CD8-positive, alpha-beta memory T cell (primary cell): ENCODE results near the gene ZSWIM4. TPM values are rescaled to one million over a fixed set of nuclear protein-coding genes. Genes with fewer than 3 reads are reported as not detected.

Source experiments
- CTCF ChIA-PET: fragments of 350-600 bp; sonication (Branson Sonifier 250); formaldehyde crosslinking; loops from one replicate; lab custom pipeline; 2021; ENCODE audit warnings: antibody characterized with exemption; lab: Charles Lee
- POLR2A ChIA-PET: fragments of 350-600 bp; sonication (Branson Sonifier 250); formaldehyde crosslinking; loops from one replicate; lab custom pipeline; 2021; ENCODE audit warnings: antibody characterized with exemption; lab: Charles Lee
- DNase-seq, 5 donors: peaks; one replicate each; pipeline versions ENCODE4 v3.0.0 to v3.0.0-alpha.2; 2020 to 2022; ENCODE audit warnings: mixed read lengths in 1 of 5
- H3K27ac ChIP-seq: one replicate; pipeline ENCODE4 v1.7.0; 2013; ENCODE audit warnings: low read depth, mild to moderate bottlenecking, low read length, moderate library complexity
- H3K27me3 ChIP-seq: 2 replicates; pipeline ENCODE4 v1.7.0; 2013; ENCODE audit warnings: low read length, mild to moderate bottlenecking; ENCODE audit not compliant: insufficient read depth, poor library complexity, severe bottlenecking
- H3K36me3 ChIP-seq: 2 replicates; pipeline ENCODE4 v1.7.0; 2013; ENCODE audit warnings: mild to moderate bottlenecking, low read length, moderate library complexity; ENCODE audit not compliant: insufficient read depth
- H3K4me1 ChIP-seq: 2 replicates; pipeline ENCODE4 v1.7.0; 2013; ENCODE audit warnings: mild to moderate bottlenecking, low read length, moderate library complexity; ENCODE audit not compliant: insufficient read depth
- H3K4me3 ChIP-seq: 2 replicates; pipeline ENCODE4 v1.7.0; 2013; ENCODE audit warnings: mild to moderate bottlenecking, low read length
- H3K9me3 ChIP-seq: 2 replicates; pipeline ENCODE4 v1.7.0; 2013; ENCODE audit warnings: mild to moderate bottlenecking, low read length
- H3K27ac Mint-ChIP-seq, 8 donors: one replicate each; pipeline ENCODE4 v1.8.0; 2020 to 2021; ENCODE audit warnings: mixed read lengths in 8 of 8, mild to moderate bottlenecking in 6 of 8, inconsistent platforms in 3 of 8, moderate library complexity in 3 of 8
- H3K27me3 Mint-ChIP-seq, 2 donors: one replicate each; pipeline ENCODE4 v1.8.0; 2020 to 2021; ENCODE audit warnings: mixed read lengths in 2 of 2, mild to moderate bottlenecking in 1 of 2, moderate library complexity in 1 of 2
- H3K36me3 Mint-ChIP-seq, 3 donors: one replicate each; pipeline ENCODE4 v1.8.0; 2020 to 2021; ENCODE audit warnings: mixed read lengths in 3 of 3, inconsistent platforms in 1 of 3, mild to moderate bottlenecking in 1 of 3
- H3K4me1 Mint-ChIP-seq, 3 donors: one replicate each; pipeline ENCODE4 v1.8.0; 2020 to 2021; ENCODE audit warnings: mixed read lengths in 3 of 3, inconsistent platforms in 1 of 3, mild to moderate bottlenecking in 1 of 3
- H3K4me3 Mint-ChIP-seq, 7 donors: one replicate each; pipeline ENCODE4 v1.8.0; 2020 to 2021; ENCODE audit warnings: mixed read lengths in 7 of 7, mild to moderate bottlenecking in 6 of 7, moderate library complexity in 4 of 7, inconsistent platforms in 2 of 7
- H3K9me3 Mint-ChIP-seq, 5 donors: one replicate each; pipeline ENCODE4 v1.8.0; 2020 to 2022; ENCODE audit warnings: mixed read lengths in 5 of 5, mild to moderate bottlenecking in 3 of 5, moderate library complexity in 2 of 5, inconsistent platforms in 1 of 5
- polyA plus RNA-seq: library from polyadenylated mRNA; unstranded; fragments of 300-500 nt; fragmentation: Illumina TruSeq; gene quantifications from one replicate; pipeline ENCODE4 v1.2.3, GENCODE V29; 2021
- total RNA-seq, 2 experiments: library from RNA; stranded (reverse); gene quantifications; one replicate each; pipeline ENCODE4 v1.2.3, GENCODE V29; 2021

Gene ZSWIM4
- total and polyA plus RNA-seq, 3 experiments from 2014 or later, result 1.6 to 4.8 (median 4.4) TPM

DNA sequence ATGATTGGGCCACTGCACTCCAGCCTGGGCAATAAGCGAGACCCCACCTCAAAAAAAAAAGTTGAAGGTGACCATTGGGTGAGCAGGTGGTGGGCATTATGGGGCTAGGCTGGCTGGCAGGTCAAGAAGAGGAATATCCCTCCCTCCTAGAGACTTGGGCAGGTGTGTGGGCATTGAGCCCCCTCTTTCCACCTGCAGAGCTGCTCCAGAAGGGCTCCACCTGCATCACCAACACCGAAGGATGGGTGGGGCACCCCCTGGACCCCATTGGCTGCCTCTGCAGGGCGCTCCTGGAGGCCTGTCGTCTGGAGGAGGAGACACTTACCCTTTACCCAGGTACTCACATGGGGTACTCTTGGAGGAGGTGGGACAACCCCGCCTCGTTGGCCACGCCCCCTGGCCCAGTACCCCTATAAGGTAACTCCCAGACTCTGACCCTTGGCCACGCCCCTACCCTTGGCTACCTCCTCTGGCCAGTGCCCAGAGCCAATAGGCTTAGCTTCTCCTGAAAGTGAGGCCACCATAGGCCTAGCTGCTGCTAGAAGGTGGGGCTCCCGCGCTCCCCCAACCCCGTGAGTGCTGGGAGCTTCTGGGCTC is 21.9 kb downstream of the ZSWIM4 start:
- Mint-ChIP-seq H3K4me3 (peak overlapping the region in 1 of 7 donors; percentile 23), H3K36me3 (peaks cover 0 to 15% (median 6%) of the 10 kb centered on the region in 3 donors), H3K27me3 (no peaks in the 10 kb centered on the region), H3K27ac (no peak overlapping the region), H3K9me3 (no peaks in the 10 kb centered on the region), H3K4me1 (peaks cover 3 to 9% (median 5%) of the 10 kb centered on the region in 3 donors)
- H3K4me3 ChIP-seq, result no peak overlapping the region
- CTCF ChIA-PET, result interaction anchor here (1.3 kb wide), 1 partner anchor 33 kb away, joined by 4 read pairs; no protein-coding TSS in a partner anchor
- DNase-seq, result peak in 1 of 5 donors; percentile 51
- H3K27me3 ChIP-seq, result no peaks in the 10 kb centered on the region
- no peaks in the 10 kb centered on the region for H3K9me3 ChIP-seq
- no peaks in the 10 kb centered on the region for H3K36me3 ChIP-seq
- peak overlapping the region; percentile 54 for H3K27ac ChIP-seq
- POLR2A ChIA-PET, result interaction anchor here (0.6 to 1.1 kb wide), 3 partner anchors 9 to 30 kb away, joined by 3 read pairs; no protein-coding TSS in a partner anchor
- H3K4me1 ChIP-seq, result no peaks in the 10 kb centered on the region

- Mint-ChIP-seq H3K36me3 (peaks cover 0 to 16% (median 6%) of the 10 kb centered on the region in 3 donors), H3K4me1 (peaks cover 3 to 9% (median 5%) of the 10 kb centered on the region in 3 donors), H3K4me3 (peak overlapping the region in 4 of 7 donors; percentile 23 to 47 (median 23)), H3K27ac (peak overlapping the region in 2 of 8 donors; percentile 58 to 69), H3K9me3 (no peaks in the 10 kb centered on the region), H3K27me3 (no peaks in the 10 kb centered on the region)
- Histone ChIP-seq H3K27ac (peak overlapping the region; percentile 54), H3K27me3 (no peaks in the 10 kb centered on the region), H3K4me3 (no peak overlapping the region), H3K9me3 (no peaks in the 10 kb centered on the region), H3K36me3 (no peaks in the 10 kb centered on the region), H3K4me1 (no peaks in the 10 kb centered on the region)
- DNase-seq, result peak in 1 of 5 donors; percentile 39
- CTCF ChIA-PET, result no interaction called here
- POLR2A ChIA-PET, result interaction anchor here (0.8 to 1.1 kb wide), 2 partner anchors 12 to 29 kb away, joined by 3 read pairs; no protein-coding TSS in a partner anchor
Measured at GRCh38 chr19:13817615-13818371, 22.6 kb downstream of the ZSWIM4 start.

GRCh38 chr19:13819238-13819637 is 24.0 kb downstream of the ZSWIM4 start:
- POLR2A ChIA-PET, result interaction anchor here (0.6 kb wide), 1 partner anchor 16 kb away, joined by 4 read pairs; no protein-coding TSS in a partner anchor
- peaks cover 0 to 7% (median 5%) of the 10 kb centered on the region in 3 donors for H3K4me1 Mint-ChIP-seq
- H3K4me1 ChIP-seq, result no peaks in the 10 kb centered on the region
- no peak overlapping the region for H3K27ac Mint-ChIP-seq
- no peaks in the 10 kb centered on the region for H3K36me3 ChIP-seq
- H3K9me3 ChIP-seq, result no peaks in the 10 kb centered on the region
- H3K9me3 Mint-ChIP-seq, result no peaks in the 10 kb centered on the region
- peaks cover 0 to 17% (median 6%) of the 10 kb centered on the region in 3 donors for H3K36me3 Mint-ChIP-seq
- H3K27ac ChIP-seq, result no peak overlapping the region
- H3K27me3 Mint-ChIP-seq, result no peaks in the 10 kb centered on the region
- H3K4me3 Mint-ChIP-seq, result no peak overlapping the region
- DNase-seq, result no peak
- no peaks in the 10 kb centered on the region for H3K27me3 ChIP-seq
- H3K4me3 ChIP-seq, result no peak overlapping the region
- CTCF ChIA-PET, result no interaction called here

DNA sequence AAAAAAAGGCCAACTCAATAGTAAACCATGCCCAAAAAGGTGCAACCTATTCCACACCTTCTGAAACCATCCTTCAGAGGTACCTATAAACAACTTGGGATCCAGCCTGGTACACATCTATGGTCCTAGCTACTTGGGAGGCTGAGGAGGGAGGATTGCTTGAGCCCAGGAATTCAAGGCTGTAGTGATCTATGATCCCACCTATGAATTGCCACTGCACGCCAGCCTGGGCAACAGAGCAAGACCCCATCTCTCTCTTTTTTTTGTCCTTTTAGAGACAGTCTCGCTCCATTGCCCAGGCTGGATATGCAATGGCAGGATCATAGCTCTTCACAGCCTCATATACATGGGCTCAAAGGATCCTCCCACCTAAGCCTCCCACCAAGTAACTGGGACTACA is 26.0 kb downstream of the ZSWIM4 start:
- H3K36me3 Mint-ChIP-seq, result peaks cover 0 to 17% (median 10%) of the 10 kb centered on the region in 3 donors
- Histone ChIP-seq H3K27ac (no peak overlapping the region), H3K36me3 (no peaks in the 10 kb centered on the region), H3K4me3 (no peak overlapping the region), H3K4me1 (no peaks in the 10 kb centered on the region), H3K27me3 (no peaks in the 10 kb centered on the region), H3K9me3 (no peaks in the 10 kb centered on the region)
- H3K4me3 Mint-ChIP-seq, result no peak overlapping the region
- H3K9me3 Mint-ChIP-seq, result no peaks in the 10 kb centered on the region
- H3K4me1 Mint-ChIP-seq, result peaks cover 0 to 6% (median 3%) of the 10 kb centered on the region in 3 donors
- DNase-seq, result no peak
- ChIA-PET CTCF (no interaction called here), POLR2A (no interaction called here)
- H3K27me3 Mint-ChIP-seq, result no peaks in the 10 kb centered on the region
- no peak overlapping the region for H3K27ac Mint-ChIP-seq

DNA sequence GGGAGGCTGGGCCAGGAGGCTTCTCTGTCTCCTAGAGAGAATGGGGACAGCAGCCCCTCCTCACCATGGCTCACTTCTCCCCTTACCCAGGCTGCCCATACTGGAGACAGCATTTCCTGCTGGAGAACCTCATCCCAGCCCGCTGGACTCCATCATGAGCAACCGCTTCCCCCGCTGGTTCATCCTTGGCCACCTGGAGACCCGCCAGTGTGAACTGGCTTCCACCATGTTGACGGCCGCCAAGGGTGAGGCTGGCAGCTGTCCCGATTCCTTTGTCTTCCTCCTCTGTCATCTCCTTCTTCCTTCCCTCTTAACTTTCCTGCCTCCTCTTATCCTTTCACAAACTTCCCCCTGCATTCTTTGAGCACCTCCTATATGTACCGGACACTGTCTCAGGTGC is 28.0 kb downstream of the ZSWIM4 start:
- CTCF ChIA-PET, result interaction anchor here (1.0 kb wide), 1 partner anchor 39 kb away, joined by 3 read pairs; no protein-coding TSS in a partner anchor

DNA sequence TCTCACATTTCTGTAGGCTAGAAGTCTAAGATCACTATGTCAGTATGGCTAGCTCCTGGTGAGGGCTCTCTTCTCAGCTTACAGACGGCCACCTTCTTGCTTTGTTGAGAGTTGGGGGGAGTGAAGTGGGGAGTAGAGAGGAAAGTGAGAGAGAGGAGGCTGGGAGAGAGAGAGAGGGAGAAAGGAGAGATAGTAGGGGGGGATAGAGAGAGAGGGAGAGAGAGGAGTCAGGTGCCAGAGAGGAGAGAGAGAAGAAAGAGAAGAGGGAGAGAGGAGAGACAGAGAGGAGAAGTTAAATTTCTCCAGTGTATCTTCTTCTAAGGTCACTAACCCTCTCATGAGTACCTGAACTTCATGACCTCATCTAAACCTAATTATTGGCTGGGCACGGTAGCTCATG is 28.7 kb downstream of the ZSWIM4 start:
- Histone ChIP-seq H3K36me3 (no peaks in the 10 kb centered on the region), H3K4me3 (no peak overlapping the region), H3K27ac (no peak overlapping the region), H3K27me3 (no peaks in the 10 kb centered on the region), H3K9me3 (no peaks in the 10 kb centered on the region), H3K4me1 (no peaks in the 10 kb centered on the region)
- Mint-ChIP-seq H3K4me1 (peaks cover 0 to 6% (median 0%) of the 10 kb centered on the region in 3 donors), H3K4me3 (no peak overlapping the region), H3K9me3 (no peaks in the 10 kb centered on the region), H3K36me3 (peaks cover 0 to 19% (median 10%) of the 10 kb centered on the region in 3 donors), H3K27me3 (no peaks in the 10 kb centered on the region), H3K27ac (peak overlapping the region in 3 of 8 donors; percentile 1 to 51 (median 44))
- DNase-seq, result no peak
- ChIA-PET CTCF (interaction anchor here (1.0 to 1.5 kb wide), 2 partner anchors 13 to 38 kb away, joined by 3 to 4 read pairs; no protein-coding TSS in a partner anchor), POLR2A (interaction anchor here (0.8 kb wide), 1 partner anchor 29 kb away, joined by 7 read pairs; the partner anchor contains the start of gene ZSWIM4)

More for the DNA sequence above, 28.0 kb downstream of the ZSWIM4 start:
- POLR2A ChIA-PET, result interaction anchor here (0.8 kb wide), 1 partner anchor 28 kb away, joined by 7 read pairs; the partner anchor contains the start of gene ZSWIM4
- H3K9me3 Mint-ChIP-seq, result no peaks in the 10 kb centered on the region
- no peaks in the 10 kb centered on the region for H3K36me3 ChIP-seq
- H3K4me1 Mint-ChIP-seq, result peaks cover 0 to 6% (median 0%) of the 10 kb centered on the region in 3 donors
- H3K27ac ChIP-seq, result no peak overlapping the region
- DNase-seq, result no peak
- no peaks in the 10 kb centered on the region for H3K4me1 ChIP-seq
- no peaks in the 10 kb centered on the region for H3K27me3 Mint-ChIP-seq
- H3K27me3 ChIP-seq, result no peaks in the 10 kb centered on the region
- H3K9me3 ChIP-seq, result no peaks in the 10 kb centered on the region
- H3K27ac Mint-ChIP-seq, result peak overlapping the region in 1 of 8 donors; percentile 81
- no peak overlapping the region for H3K4me3 ChIP-seq
- H3K4me3 Mint-ChIP-seq, result no peak overlapping the region
- peaks cover 0 to 20% (median 10%) of the 10 kb centered on the region in 3 donors for H3K36me3 Mint-ChIP-seq

- Mint-ChIP-seq H3K4me3 (no peak overlapping the region), H3K9me3 (no peaks in the 10 kb centered on the region), H3K4me1 (peaks cover 0 to 6% (median 0%) of the 10 kb centered on the region in 3 donors), H3K27me3 (no peaks in the 10 kb centered on the region), H3K36me3 (peaks cover 0 to 19% (median 10%) of the 10 kb centered on the region in 3 donors), H3K27ac (peak overlapping the region in 1 of 8 donors; percentile 61)
- Histone ChIP-seq H3K9me3 (no peaks in the 10 kb centered on the region), H3K27ac (no peak overlapping the region), H3K36me3 (no peaks in the 10 kb centered on the region), H3K4me3 (no peak overlapping the region), H3K27me3 (no peaks in the 10 kb centered on the region), H3K4me1 (no peaks in the 10 kb centered on the region)
- DNase-seq, result no peak
- ChIA-PET POLR2A (interaction anchor here (0.7 kb wide), 1 partner anchor 892 kb away, joined by 5 read pairs; no protein-coding TSS in a partner anchor), CTCF (interaction anchor here (1.5 kb wide), 1 partner anchor 12 kb away, joined by 4 read pairs; no protein-coding TSS in a partner anchor)
Measured at GRCh38 chr19:13824703-13825102, 29.5 kb downstream of the ZSWIM4 start.
